Measurements from ENCODE around the gene KCNJ11. TPM values are rescaled to one million over a fixed set of nuclear protein-coding genes. Genes with fewer than 3 reads are reported as not detected.
"Not testable (repeated sequence)": the region's sequence is repeated elsewhere in the genome, so short reads cannot be mapped to it uniquely, and the experiment has no call there.

The KCNJ11 gene
- 6.6 TPM for total RNA-seq

- intact Hi-C loops (cut with DNase I): no loop called here
- DNase-seq (ENCODE audit: low spot score): no peak
- ATAC-seq: no peak
Observed at GRCh38 chr11:17388609-17389210, at the start of gene KCNJ11. Gene KCNJ11 (minus strand): TSS chr11:17388659. CDS start chr11:17388091, 568 bp downstream.

GRCh38 chr11:17437366-17437765 is 48.9 kb upstream of the KCNJ11 start:
- DNase-seq (ENCODE audit: low spot score): no peak
- no peak for ATAC-seq
- intact Hi-C loops (cut with DNase I): no loop called here

- ATAC-seq (no peak), DNase-seq (ENCODE audit: low spot score) (no peak)
- intact Hi-C loops (cut with DNase I): no loop called here
Observed at GRCh38 chr11:17434108-17434507, 45.6 kb upstream of the KCNJ11 start.

- intact Hi-C loops (cut with DNase I): no loop called here
- no peak for ATAC-seq
- DNase-seq (ENCODE audit: low spot score): no peak
Observed at GRCh38 chr11:17432002-17432401, 43.5 kb upstream of the KCNJ11 start.

GRCh38 chr11:17431139-17431538 is 42.7 kb upstream of the KCNJ11 start:
- DNase-seq (ENCODE audit: low spot score) (no peak), ATAC-seq (peak; percentile 72)
- intact Hi-C loops (cut with DNase I): no loop called here

- intact Hi-C loops (cut with DNase I): no loop called here
- ATAC-seq: no peak
Observed at GRCh38 chr11:17430616-17431015, 42.2 kb upstream of the KCNJ11 start.

GRCh38 chr11:17428925-17429324 is 40.5 kb upstream of the KCNJ11 start:
- intact Hi-C loops (cut with DNase I): no loop called here
- ATAC-seq (no peak), DNase-seq (ENCODE audit: low spot score) (no peak)

More at GRCh38 chr11:17430616-17431015, 42.2 kb upstream of the KCNJ11 start:
- no peak for DNase-seq (ENCODE audit: low spot score)

- DNase-seq (ENCODE audit: low spot score): no peak
- ATAC-seq: no peak
- intact Hi-C loops (cut with DNase I): no loop called here
Observed at GRCh38 chr11:17428261-17428660, 39.8 kb upstream of the KCNJ11 start.

- DNase-seq (ENCODE audit: low spot score); intact Hi-C loops (cut with DNase I); ATAC-seq: not testable (repeated sequence)
Observed at GRCh38 chr11:17426233-17426632, 37.8 kb upstream of the KCNJ11 start.

- no peak for DNase-seq (ENCODE audit: low spot score)
- intact Hi-C loops (cut with DNase I): no loop called here
- no peak for ATAC-seq
Observed at GRCh38 chr11:17423533-17424310, 35.3 kb upstream of the KCNJ11 start.

GRCh38 chr11:17421781-17422180 is 33.3 kb upstream of the KCNJ11 start:
- no peak for DNase-seq (ENCODE audit: low spot score)
- intact Hi-C loops (cut with DNase I): no loop called here
- no peak for ATAC-seq

- ATAC-seq (no peak), DNase-seq (ENCODE audit: low spot score) (no peak)
- intact Hi-C loops (cut with DNase I): no loop called here
Observed at GRCh38 chr11:17418444-17419081, 30.1 kb upstream of the KCNJ11 start.

GRCh38 chr11:17416492-17416891 is 28.0 kb upstream of the KCNJ11 start:
- DNase-seq (ENCODE audit: low spot score) (no peak), ATAC-seq (no peak)
- intact Hi-C loops (cut with DNase I): no loop called here

GRCh38 chr11:17415523-17416104 is 27.2 kb upstream of the KCNJ11 start:
- ATAC-seq (peak; percentile 25), DNase-seq (ENCODE audit: low spot score) (no peak)
- intact Hi-C loops (cut with DNase I): no loop called here

- DNase-seq (ENCODE audit: low spot score): no peak
- intact Hi-C loops (cut with DNase I): no loop called here
- no peak for ATAC-seq
Observed at GRCh38 chr11:17414992-17415391, 26.5 kb upstream of the KCNJ11 start.

GRCh38 chr11:17414317-17414737 is 25.9 kb upstream of the KCNJ11 start:
- intact Hi-C loops (cut with DNase I): no loop called here
- ATAC-seq (no peak), DNase-seq (ENCODE audit: low spot score) (no peak)

- intact Hi-C loops (cut with DNase I): no loop called here
- no peak for ATAC-seq
- no peak for DNase-seq (ENCODE audit: low spot score)
Observed at GRCh38 chr11:17413414-17414316, 25.2 kb upstream of the KCNJ11 start.

- DNase-seq (ENCODE audit: low spot score): no peak
- ATAC-seq: no peak
- intact Hi-C loops (cut with DNase I): no loop called here
Observed at GRCh38 chr11:17412488-17413180, 24.2 kb upstream of the KCNJ11 start.

Measured in sciatic nerve (tissue), 2 donors.